GM12891 (cell line): ENCODE results near the gene PRKCE.

ENCODE experiments used
- PAX5 ChIP-seq: IDR thresholded peaks from 2 replicates; pipeline ENCODE4 v1.6.1; 2011; ENCODE audit warnings: low read length, moderate library complexity, mild to moderate bottlenecking; ENCODE audit not compliant: insufficient read depth, severe bottlenecking
- POLR2A ChIP-seq: IDR thresholded peaks from 2 replicates; pipeline ENCODE4 v1.6.1; 2011; ENCODE audit warnings: low read depth, low read length, control low read depth
- POLR2AphosphoS5 ChIP-seq: IDR thresholded peaks from 2 replicates; pipeline ENCODE4 v1.6.1; 2011; ENCODE audit warnings: low read depth, low read length, control low read depth
- POU2F2 ChIP-seq: IDR thresholded peaks from 2 replicates; pipeline ENCODE4 v1.6.1; 2011; ENCODE audit warnings: low read depth, mild to moderate bottlenecking, control low read depth, low read length, moderate library complexity
- SPI1 ChIP-seq: IDR thresholded peaks from 2 replicates; pipeline ENCODE4 v1.6.1; 2011; ENCODE audit warnings: low read depth, low read length, control low read depth
- TAF1 ChIP-seq: IDR thresholded peaks from 2 replicates; pipeline ENCODE4 v1.6.1; 2011; ENCODE audit warnings: low read depth, low read length, control low read depth

- TF ChIP-seq POLR2A = no peak
- peak; percentile 50 for TF ChIP-seq SPI1
- TF ChIP-seq POLR2AphosphoS5 = no peak
- TF ChIP-seq POU2F2 = no peak
- no peak for TF ChIP-seq TAF1
- TF ChIP-seq PAX5 = no peak
These were observed 45.2 kb downstream of the PRKCE start for GRCh38 chr2:45696708-45697107.
